ENCODE data around the gene KRTAP5-11.

DNA sequence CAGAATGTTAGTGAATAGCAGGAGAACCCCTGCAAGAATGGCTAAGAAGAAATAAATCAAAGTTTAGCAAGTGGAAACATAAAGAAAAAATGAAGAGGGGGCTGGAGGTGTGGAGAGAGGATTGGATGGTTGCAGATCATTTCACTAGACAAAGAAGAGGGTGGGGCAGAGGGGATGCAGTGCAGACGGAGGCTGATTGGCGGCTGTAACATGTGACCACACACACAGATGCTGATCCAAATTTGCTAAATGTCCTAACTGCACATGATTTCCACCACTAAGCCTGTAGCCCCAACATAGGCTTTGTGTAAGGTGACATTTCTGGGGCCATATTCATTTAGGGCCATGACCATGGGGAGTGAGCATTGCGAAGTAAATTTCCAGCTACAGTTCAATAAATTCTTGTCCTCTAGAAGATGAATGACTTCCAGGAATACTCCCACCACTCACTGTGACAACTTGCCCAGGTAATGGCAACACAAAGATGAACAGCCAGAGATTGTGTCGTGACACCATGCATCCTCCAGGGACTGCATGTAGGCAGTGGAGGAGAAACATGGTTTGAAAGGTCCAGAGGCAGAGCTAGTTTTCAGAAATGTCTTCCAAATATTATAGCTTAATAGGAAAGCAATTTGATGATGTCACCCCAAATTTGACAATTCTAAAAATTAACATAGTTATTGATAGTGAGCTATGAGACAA lies 6.8 kb downstream of the KRTAP5-11 start:
- TF ChIP-seq, protein P1, sequence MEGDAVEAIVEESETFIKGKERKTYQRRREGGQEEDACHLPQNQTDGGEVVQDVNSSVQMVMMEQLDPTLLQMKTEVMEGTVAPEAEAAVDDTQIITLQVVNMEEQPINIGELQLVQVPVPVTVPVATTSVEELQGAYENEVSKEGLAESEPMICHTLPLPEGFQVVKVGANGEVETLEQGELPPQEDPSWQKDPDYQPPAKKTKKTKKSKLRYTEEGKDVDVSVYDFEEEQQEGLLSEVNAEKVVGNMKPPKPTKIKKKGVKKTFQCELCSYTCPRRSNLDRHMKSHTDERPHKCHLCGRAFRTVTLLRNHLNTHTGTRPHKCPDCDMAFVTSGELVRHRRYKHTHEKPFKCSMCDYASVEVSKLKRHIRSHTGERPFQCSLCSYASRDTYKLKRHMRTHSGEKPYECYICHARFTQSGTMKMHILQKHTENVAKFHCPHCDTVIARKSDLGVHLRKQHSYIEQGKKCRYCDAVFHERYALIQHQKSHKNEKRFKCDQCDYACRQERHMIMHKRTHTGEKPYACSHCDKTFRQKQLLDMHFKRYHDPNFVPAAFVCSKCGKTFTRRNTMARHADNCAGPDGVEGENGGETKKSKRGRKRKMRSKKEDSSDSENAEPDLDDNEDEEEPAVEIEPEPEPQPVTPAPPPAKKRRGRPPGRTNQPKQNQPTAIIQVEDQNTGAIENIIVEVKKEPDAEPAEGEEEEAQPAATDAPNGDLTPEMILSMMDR (IDR thresholded peaks at IDR 0.05) = no peak
- TF ChIP-seq POLR2A (IDR thresholded peaks at IDR 0.05) = no peak
